HL-60 (cell line): ENCODE data around the gene HSDL1.

Experiments
- DNase-seq, 2 experiments: peaks; one replicate each; pipeline ENCODE4 v3.0.0-alpha.2; 2010 to 2020; ENCODE audit warnings: low read depth in 1 of 2, low spot score in 1 of 2
- H3K27ac ChIP-seq: fragments of 250-450 bp; sonication (Bioruptor Pico); replicated peaks from 2 replicates; pipeline ENCODE4 v1.5.1; 2020; ENCODE audit warnings: mild to moderate bottlenecking, moderate library complexity
- H3K27me3 ChIP-seq: fragments of 250-450 bp; sonication (Bioruptor Pico); 2 replicates; pipeline ENCODE4 v1.5.1; 2021; ENCODE audit warnings: mild to moderate bottlenecking, moderate library complexity; ENCODE audit not compliant: insufficient read depth, poor library complexity, severe bottlenecking
- H3K4me3 ChIP-seq: replicated peaks from 2 replicates; pipeline ENCODE4 v1.5.1; 2011; ENCODE audit warnings: mild to moderate bottlenecking, control low read depth, low read length; ENCODE audit not compliant: insufficient read depth
- GABPA ChIP-seq: IDR thresholded peaks from 2 replicates; pipeline ENCODE4 v1.6.1; 2012; ENCODE audit warnings: low read depth
- POLR2AphosphoS5 ChIP-seq: IDR thresholded peaks from 2 replicates; pipeline ENCODE4 v1.6.1; 2012; ENCODE audit warnings: low read depth
- SPI1 ChIP-seq: IDR thresholded peaks from 2 replicates; pipeline ENCODE4 v1.6.1; 2012; ENCODE audit warnings: low read depth, mild to moderate bottlenecking, borderline replicate concordance
- TF ChIP-seq, protein P1 (sequence below): IDR thresholded peaks from 2 replicates; pipeline ENCODE4 v1.6.1; 2012; ENCODE audit warnings: low read depth; ENCODE audit not compliant: insufficient replicate concordance
- TF ChIP-seq, protein P2 (sequence below): IDR thresholded peaks from one replicate; pipeline ENCODE4 v1.5.1; 2011; ENCODE audit warnings: low read length, control low read depth, inconsistent platforms; ENCODE audit not compliant: insufficient read depth

Gene HSDL1

DNA sequence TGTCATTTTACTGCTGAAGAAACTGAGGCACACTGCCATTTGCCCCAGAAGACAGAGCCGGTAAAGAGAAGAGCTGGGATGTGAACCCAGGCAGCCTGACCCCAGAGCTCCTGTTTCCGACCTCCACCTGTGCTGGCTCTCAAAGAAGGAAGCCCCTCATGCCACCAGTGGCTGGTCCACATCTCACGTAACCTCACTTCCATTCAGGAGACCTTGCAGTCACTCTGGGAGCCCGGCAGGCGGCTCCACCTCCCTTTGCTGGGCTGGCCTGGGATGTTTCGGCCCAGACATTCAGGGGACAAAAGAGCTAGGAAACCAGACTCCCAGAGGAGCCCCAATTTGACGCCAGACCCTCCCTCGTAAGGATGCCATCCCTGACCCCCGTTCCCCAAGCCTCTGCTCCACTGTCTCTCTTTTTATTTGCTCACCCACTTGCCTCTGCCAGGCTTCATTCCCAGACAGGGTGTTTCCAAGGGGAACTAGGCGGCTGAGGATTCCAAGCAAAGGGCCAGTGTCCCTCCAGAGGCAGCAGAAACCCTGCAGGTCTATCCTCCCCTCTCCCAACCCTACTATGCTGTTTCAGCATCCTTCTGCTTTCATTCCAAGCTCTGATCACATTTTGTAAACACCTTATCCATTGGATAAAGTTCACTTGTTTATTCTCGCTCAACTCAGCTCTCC is 39.1 kb upstream of the HSDL1 start:
- Histone ChIP-seq H3K4me3 (no peak overlapping the region), H3K27ac (no peak overlapping the region), H3K27me3 (no peaks in the 10 kb centered on the region)
- DNase-seq, result no peak
- TF ChIP-seq SPI1, result no peak
- TF ChIP-seq, protein P1, sequence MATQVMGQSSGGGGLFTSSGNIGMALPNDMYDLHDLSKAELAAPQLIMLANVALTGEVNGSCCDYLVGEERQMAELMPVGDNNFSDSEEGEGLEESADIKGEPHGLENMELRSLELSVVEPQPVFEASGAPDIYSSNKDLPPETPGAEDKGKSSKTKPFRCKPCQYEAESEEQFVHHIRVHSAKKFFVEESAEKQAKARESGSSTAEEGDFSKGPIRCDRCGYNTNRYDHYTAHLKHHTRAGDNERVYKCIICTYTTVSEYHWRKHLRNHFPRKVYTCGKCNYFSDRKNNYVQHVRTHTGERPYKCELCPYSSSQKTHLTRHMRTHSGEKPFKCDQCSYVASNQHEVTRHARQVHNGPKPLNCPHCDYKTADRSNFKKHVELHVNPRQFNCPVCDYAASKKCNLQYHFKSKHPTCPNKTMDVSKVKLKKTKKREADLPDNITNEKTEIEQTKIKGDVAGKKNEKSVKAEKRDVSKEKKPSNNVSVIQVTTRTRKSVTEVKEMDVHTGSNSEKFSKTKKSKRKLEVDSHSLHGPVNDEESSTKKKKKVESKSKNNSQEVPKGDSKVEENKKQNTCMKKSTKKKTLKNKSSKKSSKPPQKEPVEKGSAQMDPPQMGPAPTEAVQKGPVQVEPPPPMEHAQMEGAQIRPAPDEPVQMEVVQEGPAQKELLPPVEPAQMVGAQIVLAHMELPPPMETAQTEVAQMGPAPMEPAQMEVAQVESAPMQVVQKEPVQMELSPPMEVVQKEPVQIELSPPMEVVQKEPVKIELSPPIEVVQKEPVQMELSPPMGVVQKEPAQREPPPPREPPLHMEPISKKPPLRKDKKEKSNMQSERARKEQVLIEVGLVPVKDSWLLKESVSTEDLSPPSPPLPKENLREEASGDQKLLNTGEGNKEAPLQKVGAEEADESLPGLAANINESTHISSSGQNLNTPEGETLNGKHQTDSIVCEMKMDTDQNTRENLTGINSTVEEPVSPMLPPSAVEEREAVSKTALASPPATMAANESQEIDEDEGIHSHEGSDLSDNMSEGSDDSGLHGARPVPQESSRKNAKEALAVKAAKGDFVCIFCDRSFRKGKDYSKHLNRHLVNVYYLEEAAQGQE, result no peak
- no peak for TF ChIP-seq POLR2AphosphoS5
- TF ChIP-seq, protein P2, sequence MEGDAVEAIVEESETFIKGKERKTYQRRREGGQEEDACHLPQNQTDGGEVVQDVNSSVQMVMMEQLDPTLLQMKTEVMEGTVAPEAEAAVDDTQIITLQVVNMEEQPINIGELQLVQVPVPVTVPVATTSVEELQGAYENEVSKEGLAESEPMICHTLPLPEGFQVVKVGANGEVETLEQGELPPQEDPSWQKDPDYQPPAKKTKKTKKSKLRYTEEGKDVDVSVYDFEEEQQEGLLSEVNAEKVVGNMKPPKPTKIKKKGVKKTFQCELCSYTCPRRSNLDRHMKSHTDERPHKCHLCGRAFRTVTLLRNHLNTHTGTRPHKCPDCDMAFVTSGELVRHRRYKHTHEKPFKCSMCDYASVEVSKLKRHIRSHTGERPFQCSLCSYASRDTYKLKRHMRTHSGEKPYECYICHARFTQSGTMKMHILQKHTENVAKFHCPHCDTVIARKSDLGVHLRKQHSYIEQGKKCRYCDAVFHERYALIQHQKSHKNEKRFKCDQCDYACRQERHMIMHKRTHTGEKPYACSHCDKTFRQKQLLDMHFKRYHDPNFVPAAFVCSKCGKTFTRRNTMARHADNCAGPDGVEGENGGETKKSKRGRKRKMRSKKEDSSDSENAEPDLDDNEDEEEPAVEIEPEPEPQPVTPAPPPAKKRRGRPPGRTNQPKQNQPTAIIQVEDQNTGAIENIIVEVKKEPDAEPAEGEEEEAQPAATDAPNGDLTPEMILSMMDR, result no peak
- TF ChIP-seq GABPA, result no peak

DNA sequence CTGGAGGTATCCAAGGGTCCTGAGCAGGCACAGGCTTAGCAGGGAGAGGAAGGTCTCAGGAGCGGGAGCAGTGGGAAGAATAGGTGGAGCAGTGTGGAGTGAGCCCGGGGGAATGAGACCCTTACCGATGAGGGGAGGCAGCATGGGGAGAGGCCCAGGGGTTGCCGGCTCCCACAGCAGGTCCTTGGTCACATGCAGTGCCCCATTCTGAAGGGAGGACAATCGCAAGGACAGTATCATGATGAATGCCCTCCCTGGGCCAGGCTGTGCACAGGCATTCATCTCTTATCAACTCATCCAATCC is 38.5 kb upstream of the HSDL1 start:
- Histone ChIP-seq H3K27me3 (no peaks in the 10 kb centered on the region), H3K27ac (no peak overlapping the region), H3K4me3 (no peak overlapping the region)
- no peak for TF ChIP-seq GABPA
- TF ChIP-seq, protein P2, result no peak
- TF ChIP-seq SPI1, result no peak
- TF ChIP-seq, protein P1, result no peak
- no peak for TF ChIP-seq POLR2AphosphoS5
- no peak for DNase-seq

DNA sequence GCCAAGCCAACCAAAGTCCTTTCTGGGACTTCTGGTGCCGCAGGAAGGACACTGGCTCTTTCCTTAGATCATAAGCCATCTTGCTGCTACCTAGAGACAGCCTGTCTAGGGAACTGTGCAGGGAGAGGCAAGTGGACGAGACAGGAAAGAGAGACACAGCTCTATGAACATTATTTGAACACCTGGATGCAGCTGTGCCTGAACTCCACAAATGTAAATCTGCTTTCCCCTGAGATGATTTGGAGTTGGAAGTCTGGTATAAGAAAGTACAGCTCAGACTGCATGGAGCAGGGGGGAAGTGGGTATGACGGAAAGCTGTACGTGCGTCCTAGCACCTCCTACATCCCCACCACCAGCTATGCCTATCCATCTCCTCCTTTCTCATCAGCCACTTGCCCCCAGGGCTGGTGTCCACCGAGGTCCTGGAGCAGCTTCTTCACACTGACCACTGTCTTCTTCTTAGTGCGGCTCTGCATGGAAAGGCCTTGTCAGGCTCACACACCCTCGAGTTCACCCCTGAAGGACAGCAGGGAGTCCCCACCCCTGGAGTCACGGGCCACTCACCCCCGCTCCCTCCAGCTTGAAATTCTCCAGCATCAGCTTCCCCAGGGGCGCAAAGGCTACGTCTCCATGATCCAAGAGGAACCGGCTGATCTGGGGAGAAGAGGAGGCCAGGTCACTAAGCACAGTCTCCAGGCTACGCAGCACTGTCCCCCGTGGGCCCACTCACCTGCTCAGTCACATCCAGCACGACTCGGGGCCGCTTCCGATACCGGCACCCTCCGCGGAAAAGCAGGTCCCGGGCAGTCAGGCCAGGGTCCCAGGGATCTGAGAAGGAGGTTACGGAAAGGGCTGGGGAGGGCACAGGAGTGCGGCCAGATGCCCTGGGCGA is 37.9 kb upstream of the HSDL1 start:
- no peak for DNase-seq
- Histone ChIP-seq H3K4me3 (no peak overlapping the region), H3K27ac (no peak overlapping the region), H3K27me3 (no peaks in the 10 kb centered on the region)
- TF ChIP-seq SPI1 (no peak), GABPA (no peak), POLR2AphosphoS5 (no peak)
- TF ChIP-seq, protein P1, result no peak
- TF ChIP-seq, protein P2, result no peak
